M059J (cell line): ENCODE results near the gene GPSM3. TPM values are rescaled to one million over a fixed set of nuclear protein-coding genes. Genes with fewer than 3 reads are reported as not detected.
"Not testable (repeated sequence)": the region's sequence is repeated elsewhere in the genome, so short reads cannot be mapped to it uniquely, and the experiment has no call there.

Experiments
- DNase-seq: peaks from one replicate; pipeline ENCODE4 v3.0.0-alpha.2; 2012; ENCODE audit warnings: low read depth
- total RNA-seq: library from RNA; depleted of rRNA; stranded (reverse); fragments of >200 nt; shearing (Covaris generic); gene quantifications from 2 replicates; pipeline ENCODE4 v1.2.3, GENCODE V29; 2014

GPSM3 gene
- total RNA-seq, 1 experiment from 2014 or later, result 12.9 TPM

DNA sequence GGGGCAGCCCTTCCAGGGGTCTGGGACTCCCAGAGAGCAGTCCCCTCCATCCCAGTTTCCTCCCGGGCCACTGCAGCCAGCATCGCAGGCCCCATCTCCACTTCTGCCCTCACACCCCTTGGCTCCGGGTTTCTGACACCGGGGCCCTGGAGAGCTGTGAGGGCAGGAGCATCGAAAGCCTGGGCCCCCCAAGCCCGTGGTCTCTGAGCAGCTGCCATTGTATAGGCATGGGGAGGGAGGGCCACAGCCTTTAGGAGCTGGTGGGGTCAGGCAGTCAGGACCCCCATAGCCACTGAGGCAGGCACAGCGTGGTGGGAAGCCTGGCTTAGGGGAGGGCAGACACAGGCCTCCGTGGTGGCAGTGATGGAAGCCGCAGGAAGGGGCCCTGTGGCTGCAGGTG lies 9.7 kb upstream of the GPSM3 start:
- DNase-seq, result no peak

DNA sequence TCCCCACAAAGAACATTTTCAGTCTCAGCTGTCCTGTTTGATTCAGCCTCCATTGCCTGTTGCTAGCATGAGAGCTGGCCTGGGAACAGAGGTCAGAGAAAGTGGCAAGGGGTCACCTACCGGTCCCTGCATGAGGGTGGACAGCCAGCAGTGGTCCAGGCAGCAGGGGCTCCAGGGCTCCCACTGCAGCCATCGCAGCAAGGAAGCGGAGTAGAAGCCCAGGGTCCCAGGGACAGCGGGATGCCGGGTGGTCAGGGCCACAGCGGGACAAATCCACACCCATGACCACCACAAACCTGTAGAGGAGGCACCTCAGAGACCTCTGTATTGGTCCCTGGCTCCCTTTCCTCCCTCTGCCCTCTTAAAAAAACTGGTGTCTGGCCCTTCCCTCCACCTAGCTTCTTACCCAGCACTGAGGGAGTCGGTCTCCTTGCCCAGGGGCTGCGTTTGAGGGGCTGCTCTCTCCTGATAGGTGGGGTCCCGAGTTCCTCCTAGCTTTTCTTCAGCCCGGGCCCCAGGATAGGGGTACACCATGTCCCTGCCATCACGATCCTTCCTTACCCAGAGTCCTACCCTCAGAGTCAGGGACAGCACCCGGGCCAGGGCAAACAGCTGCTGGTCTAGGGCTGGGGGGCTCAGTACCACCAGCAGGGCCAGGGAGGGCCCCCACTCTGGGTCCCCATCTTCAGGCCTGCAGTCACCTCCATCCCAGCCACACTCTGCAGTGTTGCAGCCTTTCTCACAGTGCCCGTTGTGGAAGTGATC lies 8.4 kb upstream of the GPSM3 start:
- DNase-seq, result no peak

DNA sequence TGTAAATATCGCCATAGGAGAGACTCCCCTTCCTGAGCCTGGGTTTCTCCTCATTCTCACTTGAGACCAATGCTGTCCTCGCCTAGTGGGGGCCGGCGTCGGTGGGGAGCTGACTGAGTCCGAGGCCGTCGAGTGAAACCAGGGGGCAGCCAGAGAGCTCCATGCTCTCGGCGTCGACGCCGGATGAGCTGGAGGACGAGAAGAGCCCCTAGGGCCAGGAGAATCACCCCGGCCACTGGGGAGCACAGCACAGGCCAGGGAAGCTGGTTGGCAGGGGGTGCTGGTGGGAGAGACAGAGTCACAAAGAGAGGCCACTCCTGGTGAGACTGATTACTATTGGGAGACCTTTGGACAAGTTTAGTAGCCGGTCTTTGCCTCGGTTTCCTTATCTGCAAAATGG lies 6.4 kb upstream of the GPSM3 start:
- DNase-seq, result no peak

GRCh38 chr6:32198345-32198696 lies 5.9 kb upstream of the GPSM3 start:
- no peak for DNase-seq

DNA sequence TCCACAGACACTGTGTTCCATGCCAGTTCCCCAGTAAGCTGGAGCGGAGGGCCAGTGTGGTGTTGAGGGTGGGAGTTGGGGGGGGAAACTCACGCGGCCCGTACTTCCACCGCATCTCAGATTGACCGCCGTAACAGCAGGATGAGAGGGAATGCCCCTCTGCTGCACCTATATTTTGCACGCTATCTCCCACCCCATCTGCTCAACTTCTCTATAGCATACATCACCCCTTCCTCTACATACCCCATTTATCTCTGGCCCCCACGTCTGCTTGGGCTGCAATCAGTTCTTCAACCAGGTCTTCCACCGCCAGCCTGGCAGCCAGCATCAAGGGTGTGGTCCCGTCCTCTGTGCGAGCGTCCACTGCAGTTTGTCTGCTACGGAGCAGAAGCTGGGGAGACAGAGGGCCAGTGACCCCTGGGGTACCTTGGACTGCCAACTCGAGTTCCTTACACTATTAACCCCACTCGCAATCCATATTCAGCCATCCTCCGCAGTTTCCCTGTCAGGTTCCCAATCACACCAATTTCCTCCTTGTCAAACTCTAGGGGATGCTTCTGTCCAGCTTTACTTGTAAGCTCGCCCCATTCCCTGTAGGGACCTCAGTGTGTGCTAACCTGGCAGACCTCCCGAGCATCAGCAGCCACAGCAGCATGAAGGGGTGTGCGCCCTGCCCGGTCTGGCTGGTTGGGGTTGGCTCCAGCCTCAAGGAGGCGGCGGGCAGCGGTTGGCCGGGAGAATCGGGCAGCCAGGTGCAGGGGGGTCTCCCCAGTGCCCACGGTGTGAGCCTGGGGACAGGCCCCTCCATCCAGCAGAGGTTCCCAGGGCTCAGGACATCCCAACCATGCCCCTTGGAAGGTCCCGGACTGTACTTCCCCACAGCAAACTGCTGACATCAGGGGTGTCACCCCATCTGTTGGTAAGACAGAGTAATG lies 4.5 kb upstream of the GPSM3 start:
- DNase-seq, result peak; percentile 37

GRCh38 chr6:32195902-32196681 lies 3.6 kb upstream of the GPSM3 start:
- DNase-seq, result peak; percentile 92

- DNase-seq, result peak; percentile 100
These were observed 3.1 kb upstream of the GPSM3 start for GRCh38 chr6:32195652-32195901.

DNA sequence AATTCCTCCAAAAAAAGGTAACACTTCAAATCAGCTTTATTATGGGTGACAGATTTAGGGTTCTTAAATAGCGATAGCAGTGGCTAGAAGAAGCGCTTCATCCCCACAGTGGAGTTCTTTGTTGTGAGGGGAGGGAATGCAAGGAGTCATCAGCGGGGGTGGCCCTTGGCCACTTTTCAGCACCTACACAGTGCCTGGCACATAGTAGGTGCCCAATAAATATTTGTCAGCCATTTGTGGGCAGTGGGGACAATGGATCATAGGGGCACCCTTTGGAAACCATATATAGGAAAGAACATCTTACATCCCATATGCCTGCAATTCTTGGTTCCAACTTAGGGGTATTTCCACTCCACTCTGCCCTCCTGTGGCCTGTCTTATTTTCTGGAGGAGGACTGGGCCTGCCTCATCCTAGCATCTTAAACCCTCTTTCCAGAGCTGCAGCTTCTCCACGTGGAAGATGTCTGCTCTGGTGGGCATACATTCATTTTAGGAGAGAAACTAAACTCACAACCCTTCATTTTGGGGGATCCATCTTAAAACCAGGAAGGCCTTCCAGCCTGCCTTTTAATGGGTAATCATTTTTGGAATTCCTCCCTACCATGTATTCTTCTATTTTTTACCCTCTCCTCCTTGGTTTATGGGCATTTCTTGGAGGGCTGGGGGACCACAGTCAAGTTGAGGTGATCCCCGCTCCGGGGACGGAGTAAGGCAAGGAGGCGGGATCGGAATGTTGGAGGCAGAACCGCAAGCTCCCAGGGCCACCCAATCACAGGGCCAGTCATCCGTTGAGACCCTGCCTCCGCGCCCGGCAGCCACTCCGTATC lies 2.6 kb upstream of the GPSM3 start:
- DNase-seq, result peak; percentile 67

DNA sequence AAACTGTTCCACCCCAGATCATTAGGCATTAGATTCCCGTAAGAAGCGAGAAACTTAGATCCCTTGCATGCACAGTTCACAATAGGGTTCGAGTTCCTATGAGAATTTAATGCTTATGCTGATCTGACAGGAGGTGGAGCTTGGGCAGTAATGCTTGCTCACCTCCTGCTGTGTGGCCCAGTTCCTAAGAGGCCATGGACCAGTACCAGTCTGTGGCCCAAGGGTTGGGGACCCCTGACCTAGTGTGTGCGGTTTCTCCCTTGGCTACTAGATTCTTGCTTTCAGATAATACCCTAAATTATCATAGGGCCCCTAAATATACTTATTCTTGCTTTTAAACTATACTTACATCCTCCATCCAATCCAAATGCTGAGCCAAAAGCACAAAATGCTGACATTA lies 1.9 kb upstream of the GPSM3 start:
- DNase-seq, result no peak

DNA sequence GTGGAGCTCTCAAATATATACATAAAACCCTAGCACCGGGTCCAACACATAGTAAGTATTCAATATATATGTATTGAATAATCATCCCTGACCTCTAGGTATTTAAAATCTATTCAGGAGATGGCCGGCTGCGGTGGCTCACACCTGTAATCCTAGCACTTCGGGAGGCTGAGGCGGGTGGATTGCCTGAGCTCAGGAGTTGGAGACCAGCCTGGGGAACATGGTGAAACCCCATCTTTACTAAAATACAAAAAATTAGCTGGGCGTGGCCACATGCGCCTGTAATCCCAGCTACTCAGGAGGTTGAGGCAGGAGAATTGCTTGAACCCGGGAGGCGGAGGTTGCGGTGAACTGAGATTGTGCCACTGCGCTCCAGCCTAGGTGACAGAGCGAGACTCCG lies 653 bp upstream of the GPSM3 start:
- DNase-seq, result not testable (repeated sequence)

DNA sequence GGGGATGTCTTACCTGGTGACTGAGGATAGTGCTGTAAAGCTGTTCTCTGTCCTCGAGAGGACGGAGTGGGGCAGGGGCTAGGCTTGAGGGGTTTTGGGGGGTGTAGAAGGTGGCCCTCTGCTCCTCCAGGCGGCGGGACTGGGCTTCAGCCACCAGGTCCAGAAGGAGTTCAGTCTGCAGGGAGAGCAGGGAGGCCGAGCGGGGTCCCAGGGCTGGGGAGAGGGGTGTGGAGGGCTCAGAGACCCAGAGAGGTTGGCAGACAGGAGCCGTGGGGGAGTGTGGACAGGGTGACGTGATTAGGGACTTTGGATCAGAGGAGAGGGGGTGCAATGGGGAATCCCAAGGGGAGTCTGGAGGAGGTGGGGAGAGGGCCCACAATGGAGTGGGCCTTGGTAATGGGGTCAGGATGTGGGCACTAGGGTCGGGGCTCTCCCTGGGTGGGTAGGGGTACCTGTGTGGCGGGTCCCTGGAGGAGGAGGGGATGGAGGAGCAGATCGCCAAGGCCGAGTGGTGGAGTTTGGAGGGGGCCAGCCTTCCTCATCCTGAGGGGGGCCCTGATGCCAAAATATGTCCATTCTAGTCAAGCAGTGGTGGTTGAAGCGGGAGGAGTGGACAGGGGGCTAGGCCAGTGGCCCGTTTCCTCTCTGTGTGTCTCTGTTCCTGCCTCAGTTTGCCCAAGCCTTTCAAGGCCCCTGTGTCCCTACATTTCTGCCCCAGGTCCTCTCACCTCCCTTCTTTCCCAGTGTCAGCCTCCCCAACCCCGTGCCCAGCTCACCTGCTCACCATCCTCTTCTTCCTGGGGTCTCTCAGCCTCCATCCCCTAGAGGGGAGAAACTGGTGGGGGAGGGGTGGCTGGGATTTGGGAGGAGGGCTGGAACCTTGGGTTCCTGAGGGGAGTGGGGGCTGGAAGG lies 491 bp downstream of the GPSM3 start:
- no peak for DNase-seq

GRCh38 chr6:32190911-32191677 lies 1.3 kb downstream of the GPSM3 start:
- no peak for DNase-seq

DNA sequence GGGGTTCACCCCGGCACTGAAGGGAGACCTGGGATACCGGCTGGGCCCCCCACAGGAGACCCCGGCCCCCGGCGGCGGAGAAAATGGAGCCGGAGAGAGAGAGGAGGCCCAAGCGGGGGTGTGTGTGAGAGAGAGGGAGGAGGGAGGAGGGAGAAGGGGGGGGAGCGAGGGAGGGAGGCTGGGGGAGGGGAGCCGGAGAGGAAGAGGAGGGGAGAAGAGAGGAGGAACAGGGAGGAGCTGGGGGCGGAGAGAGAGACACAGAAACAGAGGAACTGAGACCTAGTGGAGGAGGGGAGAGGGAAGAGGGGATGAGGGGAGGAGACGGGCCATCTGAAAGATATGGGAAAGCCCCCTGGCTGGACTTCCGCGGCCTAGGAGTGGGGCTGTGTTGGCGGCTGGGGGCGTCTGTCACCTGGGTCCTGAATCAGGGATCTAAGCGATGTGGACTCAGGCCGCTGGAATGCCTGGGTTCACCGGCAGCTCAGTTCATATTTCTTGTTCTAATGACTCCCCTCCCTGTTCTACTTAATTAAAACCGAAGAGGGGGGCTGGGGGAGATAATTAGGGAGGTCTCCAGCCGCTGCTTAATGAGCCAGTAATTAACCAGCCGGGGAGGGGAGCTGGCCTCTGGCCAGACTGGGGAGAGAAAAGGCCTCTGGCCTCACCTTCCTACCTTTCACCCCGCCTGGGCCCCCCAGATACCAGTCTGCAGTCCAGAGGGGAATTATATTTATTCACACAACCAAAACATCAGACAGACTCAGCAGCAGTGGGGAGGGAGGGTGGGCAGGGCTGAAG lies 2.2 kb downstream of the GPSM3 start, which contains the start of gene PBX2:
Gene PBX2 (minus strand): TSS at position 149 of the 798 bp plus-strand sequence. CDS start 287 bp downstream, outside the sequence.
- DNase-seq, result peak; percentile 93

DNA sequence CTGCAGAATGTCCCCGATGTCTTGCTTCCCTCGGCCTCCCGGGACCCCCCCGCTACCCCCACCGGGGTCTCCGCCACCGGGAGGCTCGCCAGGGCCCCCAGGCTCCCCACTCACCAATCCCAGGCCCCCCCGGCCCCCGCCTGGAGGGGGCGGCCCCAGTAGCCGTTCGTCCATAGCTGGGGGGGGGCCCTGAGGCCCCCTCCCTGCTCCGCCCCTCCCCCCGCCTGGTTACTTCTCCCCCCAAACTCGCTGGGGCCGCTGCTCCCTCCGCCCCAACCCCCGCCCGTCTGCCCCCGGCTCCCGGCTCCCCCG lies 2.7 kb downstream of the GPSM3 start:
- DNase-seq, result no peak

GRCh38 chr6:32189069-32189741 lies 3.2 kb downstream of the GPSM3 start:
- no peak for DNase-seq

- no peak for DNase-seq
These were observed 3.9 kb downstream of the GPSM3 start for GRCh38 chr6:32188381-32189068.

DNA sequence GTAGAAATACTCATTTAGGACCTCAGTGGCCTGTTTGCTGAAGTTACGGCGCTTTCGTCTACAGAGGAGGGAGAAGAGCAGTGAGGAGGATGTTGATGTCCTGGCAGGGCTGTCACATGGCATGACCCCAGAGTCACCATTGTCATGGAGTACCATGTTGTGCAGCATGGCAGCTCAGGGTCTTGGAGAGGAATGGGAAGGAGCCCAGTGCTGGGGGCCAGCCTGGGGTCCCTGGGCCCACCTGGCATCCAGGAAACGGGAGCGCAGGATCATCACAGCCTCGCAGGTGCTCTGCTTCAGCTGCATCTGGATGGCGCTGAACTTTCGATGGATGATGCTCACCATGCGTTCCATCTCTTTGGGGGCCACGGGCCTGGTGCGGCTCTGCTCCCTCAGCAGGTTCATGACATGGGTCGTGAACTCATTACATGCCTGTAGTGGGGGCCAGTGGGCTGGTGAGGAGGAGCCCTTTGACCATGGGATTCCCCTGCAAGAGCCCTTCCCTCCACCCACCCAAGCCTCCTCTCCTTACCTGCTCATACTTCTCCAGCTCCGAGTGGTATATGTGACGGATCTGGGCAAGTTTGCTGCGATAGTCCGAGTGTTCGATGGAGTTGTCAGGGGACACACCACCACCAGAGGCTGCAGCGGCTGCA lies 4.6 kb downstream of the GPSM3 start:
- DNase-seq, result not testable (repeated sequence)
